C4-2B (cell line): Measurements from ENCODE around the gene MBOAT1.

Source experiments
- H3K27ac ChIP-seq: fragments of 450-650 bp; 2 replicates; pipeline ENCODE4 v1.5.1; 2017
- CTCF ChIP-seq: fragments of 450-650 bp; conservative IDR thresholded peaks from 2 replicates; pipeline ENCODE4 v1.5.1; 2017; ENCODE audit warnings: mild to moderate bottlenecking
- ZFX ChIP-seq: fragments of 450-650 bp; IDR thresholded peaks from 2 replicates; pipeline ENCODE4 v1.6.1; 2017

The MBOAT1 gene

GRCh38 chr6:20210158-20210557, 2.1 kb downstream of the MBOAT1 start:
- H3K27ac ChIP-seq = no peak overlapping the region
- no peak for TF ChIP-seq ZFX
- TF ChIP-seq CTCF = no peak

GRCh38 chr6:20208687-20209378, 3.4 kb downstream of the MBOAT1 start:
- H3K27ac ChIP-seq = no peak overlapping the region
- TF ChIP-seq ZFX (no peak), CTCF (no peak)

- H3K27ac ChIP-seq = no peak overlapping the region
- no peak for TF ChIP-seq CTCF
- no peak for TF ChIP-seq ZFX
These were observed 5.2 kb downstream of the MBOAT1 start for GRCh38 chr6:20207088-20207418.

- TF ChIP-seq ZFX (no peak), CTCF (no peak)
- H3K27ac ChIP-seq = no peak overlapping the region
These were observed 6.5 kb downstream of the MBOAT1 start for GRCh38 chr6:20205722-20206161.

- no peak overlapping the region for H3K27ac ChIP-seq
- no peak for TF ChIP-seq CTCF
These were observed 7.8 kb downstream of the MBOAT1 start for GRCh38 chr6:20204512-20204894.

GRCh38 chr6:20203561-20204511, 8.4 kb downstream of the MBOAT1 start:
- no peak for TF ChIP-seq CTCF
- no peak for TF ChIP-seq ZFX
- H3K27ac ChIP-seq = no peak overlapping the region

GRCh38 chr6:20202699-20203302, 9.5 kb downstream of the MBOAT1 start:
- no peak overlapping the region for H3K27ac ChIP-seq

More at GRCh38 chr6:20202699-20203302, 9.5 kb downstream of the MBOAT1 start:
- TF ChIP-seq ZFX (no peak), CTCF (no peak)
